Peyer's patch (tissue), 4 donors: ENCODE data around the gene FGGY.

Source experiments
- CTCF ChIP-seq, 6 experiments: fragments of 450-650 bp in 4 of 6; fragments of 200-600 bp in 2 of 6; sonication (generic) in 1 of 6; IDR thresholded peaks; one replicate each; pipeline ENCODE4 v1.5.1; 2017 to 2019; ENCODE audit warnings: antibody characterized with exemption in 6 of 6, mild to moderate bottlenecking in 3 of 6, moderate library complexity in 1 of 6
- POLR2A ChIP-seq, 2 donors: fragments of 450-650 bp; IDR thresholded peaks; one replicate each; pipeline ENCODE4 v1.5.1; 2017; ENCODE audit warnings: antibody characterized with exemption in 2 of 2, mild to moderate bottlenecking in 2 of 2, moderate library complexity in 2 of 2

GRCh38 chr1:59361766-59362165, 64.9 kb downstream of the FGGY start:
- TF ChIP-seq CTCF (IDR thresholded peaks at IDR 0.05) (no peak), POLR2A (IDR thresholded peaks at IDR 0.05) (no peak)
